Nephron (organoid): ENCODE results near the gene NFIX.
"Not testable (repeated sequence)": the region's sequence is repeated elsewhere in the genome, so short reads cannot be mapped to it uniquely, and the experiment has no call there.

Experiments used
- H3K27ac Mint-ChIP-seq, 3 experiments: 2 replicates each; pipeline ENCODE4 v1.8.0; 2020; ENCODE audit warnings: mixed read lengths in 3 of 3, mild to moderate bottlenecking in 2 of 3, moderate library complexity in 1 of 3
- H3K27me3 Mint-ChIP-seq: 2 replicates; pipeline ENCODE4 v1.8.0; 2021; ENCODE audit warnings: low read depth, mild to moderate bottlenecking, moderate library complexity, mixed read lengths
- H3K36me3 Mint-ChIP-seq: 2 replicates; pipeline ENCODE4 v1.8.0; 2020; ENCODE audit warnings: low read depth, mixed read lengths
- H3K4me1 Mint-ChIP-seq: 2 replicates; pipeline ENCODE4 v1.8.0; 2020; ENCODE audit warnings: mixed read lengths
- H3K4me3 Mint-ChIP-seq, 3 experiments: 2 replicates each; pipeline ENCODE4 v1.8.0; 2020; ENCODE audit warnings: mild to moderate bottlenecking in 3 of 3, mixed read lengths in 3 of 3, moderate library complexity in 2 of 3
- H3K9me3 Mint-ChIP-seq: 2 replicates; pipeline ENCODE4 v1.8.0; 2020; ENCODE audit warnings: mixed read lengths
- TF ChIP-seq, protein P1 (sequence below), 3 experiments: fragments of 200-600 bp; sonication (generic); IDR thresholded peaks; one replicate each; pipeline ENCODE4 v1.5.0; 2021; ENCODE audit warnings: antibody characterized with exemption in 3 of 3; ENCODE audit not compliant: unreplicated experiment in 3 of 3

NFIX gene

DNA sequence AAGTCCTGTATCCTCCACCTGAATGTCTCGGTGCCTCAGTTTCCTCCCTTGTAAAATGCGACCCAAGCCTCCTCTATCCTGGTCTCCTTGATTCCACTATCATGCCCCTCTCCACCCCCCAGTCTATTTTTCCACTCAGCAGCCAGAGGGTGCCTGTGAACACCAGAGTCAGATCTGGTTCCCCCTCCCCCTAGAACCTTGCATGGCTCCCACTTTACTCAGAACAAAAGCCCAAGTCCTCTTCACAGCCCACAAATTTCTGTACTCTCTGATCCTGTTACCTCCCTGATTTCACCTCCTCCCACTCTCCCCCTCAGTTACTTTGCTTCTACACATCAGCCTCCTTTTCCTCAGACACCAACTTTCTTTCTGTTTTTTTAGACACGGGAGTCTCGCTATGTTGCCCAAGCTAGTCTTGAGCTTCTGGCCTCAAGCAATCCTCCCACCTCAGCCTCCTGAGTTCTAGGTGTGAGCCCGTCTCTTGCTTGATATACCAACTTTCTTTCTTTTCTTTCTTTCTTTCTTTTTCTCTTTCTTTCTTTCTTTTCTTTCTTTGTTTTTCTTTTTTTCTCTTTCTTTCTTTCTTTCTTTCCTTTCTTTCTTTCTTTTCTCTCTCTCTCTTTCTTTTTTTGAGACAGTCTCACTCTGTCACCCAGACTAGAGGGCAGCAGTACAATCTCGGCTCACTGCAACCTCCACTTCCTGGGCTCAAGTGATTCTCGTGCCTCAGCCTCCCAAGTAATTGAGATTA, 25.0 kb upstream of the NFIX start:
- Mint-ChIP-seq H3K36me3 (no peaks in the 10 kb centered on the region), H3K4me1 (no peaks in the 10 kb centered on the region), H3K4me3 (no peak overlapping the region), H3K27ac (peak overlapping the region in 1 of 3 experiments; percentile 34), H3K9me3 (no peaks in the 10 kb centered on the region), H3K27me3 (peaks cover 12% of the 10 kb centered on the region)
- TF ChIP-seq, protein P1, sequence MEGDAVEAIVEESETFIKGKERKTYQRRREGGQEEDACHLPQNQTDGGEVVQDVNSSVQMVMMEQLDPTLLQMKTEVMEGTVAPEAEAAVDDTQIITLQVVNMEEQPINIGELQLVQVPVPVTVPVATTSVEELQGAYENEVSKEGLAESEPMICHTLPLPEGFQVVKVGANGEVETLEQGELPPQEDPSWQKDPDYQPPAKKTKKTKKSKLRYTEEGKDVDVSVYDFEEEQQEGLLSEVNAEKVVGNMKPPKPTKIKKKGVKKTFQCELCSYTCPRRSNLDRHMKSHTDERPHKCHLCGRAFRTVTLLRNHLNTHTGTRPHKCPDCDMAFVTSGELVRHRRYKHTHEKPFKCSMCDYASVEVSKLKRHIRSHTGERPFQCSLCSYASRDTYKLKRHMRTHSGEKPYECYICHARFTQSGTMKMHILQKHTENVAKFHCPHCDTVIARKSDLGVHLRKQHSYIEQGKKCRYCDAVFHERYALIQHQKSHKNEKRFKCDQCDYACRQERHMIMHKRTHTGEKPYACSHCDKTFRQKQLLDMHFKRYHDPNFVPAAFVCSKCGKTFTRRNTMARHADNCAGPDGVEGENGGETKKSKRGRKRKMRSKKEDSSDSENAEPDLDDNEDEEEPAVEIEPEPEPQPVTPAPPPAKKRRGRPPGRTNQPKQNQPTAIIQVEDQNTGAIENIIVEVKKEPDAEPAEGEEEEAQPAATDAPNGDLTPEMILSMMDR (IDR thresholded peaks at IDR 0.05; ENCODE audit: unreplicated experiment in 3 of 3) = no peak

DNA sequence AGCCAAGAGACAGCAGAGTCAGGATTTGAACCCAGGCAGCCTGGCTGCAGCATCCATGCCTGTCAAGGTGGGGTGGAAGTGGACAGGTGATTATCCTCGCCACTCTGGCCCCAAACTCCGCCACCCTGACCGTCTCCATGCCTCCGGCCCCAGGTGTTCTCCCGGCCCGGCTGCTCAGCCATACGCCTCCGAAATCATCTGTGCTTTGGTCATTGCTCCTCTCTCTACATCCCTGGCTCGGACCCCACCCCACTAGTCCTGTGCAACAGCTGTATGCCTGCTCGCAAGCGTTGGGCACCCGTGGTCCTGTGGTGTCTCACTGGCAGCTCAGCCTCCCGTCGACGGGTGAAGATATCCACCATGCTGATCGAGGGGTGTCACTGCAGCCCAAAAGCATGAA, 22.0 kb upstream of the NFIX start:
- H3K9me3 Mint-ChIP-seq = no peaks in the 10 kb centered on the region
- H3K27me3 Mint-ChIP-seq = peaks cover 22% of the 10 kb centered on the region
- H3K4me3 Mint-ChIP-seq = no peak overlapping the region
- H3K36me3 Mint-ChIP-seq = no peaks in the 10 kb centered on the region
- no peak overlapping the region for H3K27ac Mint-ChIP-seq
- TF ChIP-seq, protein P1 (IDR thresholded peaks at IDR 0.05; ENCODE audit: unreplicated experiment in 3 of 3) = no peak
- H3K4me1 Mint-ChIP-seq = no peaks in the 10 kb centered on the region

GRCh38 chr19:12974301-12975220, 20.7 kb upstream of the NFIX start:
- Mint-ChIP-seq H3K36me3 (no peaks in the 10 kb centered on the region), H3K9me3 (no peaks in the 10 kb centered on the region), H3K27ac (no peak overlapping the region), H3K4me1 (no peaks in the 10 kb centered on the region), H3K27me3 (peaks cover 27% of the 10 kb centered on the region), H3K4me3 (no peak overlapping the region)
- TF ChIP-seq, protein P1 (IDR thresholded peaks at IDR 0.05; ENCODE audit: unreplicated experiment in 3 of 3) = no peak

DNA sequence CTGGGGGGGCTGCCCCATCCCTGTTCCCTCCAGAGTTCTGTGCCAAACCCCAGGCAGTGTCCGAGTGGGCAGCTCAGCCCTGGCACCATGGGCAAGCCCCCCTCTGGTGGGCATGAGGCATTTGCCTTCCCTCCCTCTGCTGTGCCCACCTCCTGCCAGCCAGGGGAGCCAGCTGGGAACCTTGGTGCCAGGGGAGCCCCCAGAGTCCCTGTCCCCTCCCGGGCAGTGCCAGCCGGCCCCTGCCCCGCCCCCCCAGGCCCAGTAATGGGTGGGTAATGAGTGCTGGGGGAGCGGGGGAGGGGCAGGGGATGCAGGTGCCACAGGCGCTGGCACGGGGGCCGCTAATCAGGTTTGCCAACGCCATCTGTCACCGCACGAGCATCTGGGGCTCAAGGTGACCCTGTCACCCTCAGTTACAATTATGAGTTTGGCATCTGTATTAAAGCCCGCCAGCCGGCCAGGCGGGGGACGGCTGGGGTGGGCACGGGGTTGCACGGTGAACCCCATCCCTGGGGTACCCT, 20.0 kb upstream of the NFIX start:
- H3K36me3 Mint-ChIP-seq = no peaks in the 10 kb centered on the region
- H3K27me3 Mint-ChIP-seq = peaks cover 33% of the 10 kb centered on the region
- TF ChIP-seq, protein P1 (IDR thresholded peaks at IDR 0.05; ENCODE audit: unreplicated experiment in 3 of 3) = no peak

DNA sequence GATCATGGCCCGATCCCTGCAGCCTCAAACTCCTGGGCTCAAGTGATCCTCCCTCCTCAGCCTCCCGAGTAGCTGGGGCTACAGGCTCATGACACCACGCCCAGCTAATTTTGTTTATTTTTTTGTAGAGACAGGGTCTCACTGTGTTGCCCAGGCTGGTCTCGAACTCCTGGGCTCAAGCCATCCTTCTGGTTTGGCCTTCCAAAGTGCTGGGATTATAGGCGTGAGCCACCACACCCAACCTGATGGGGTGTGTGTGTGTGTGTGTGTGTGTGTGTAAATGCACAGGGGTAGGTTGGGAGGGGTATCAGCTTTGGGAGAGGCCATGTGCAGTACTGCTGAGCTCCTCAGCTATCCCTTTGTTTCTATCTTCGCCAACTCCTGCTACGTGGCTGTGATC, 19.2 kb upstream of the NFIX start:
- not testable (repeated sequence) for H3K36me3 Mint-ChIP-seq, H3K4me1 Mint-ChIP-seq, H3K4me3 Mint-ChIP-seq, H3K27ac Mint-ChIP-seq, H3K9me3 Mint-ChIP-seq
- peaks cover 33% of the 10 kb centered on the region for H3K27me3 Mint-ChIP-seq

More for the DNA sequence above, 20.0 kb upstream of the NFIX start:
- Mint-ChIP-seq H3K9me3 (no peaks in the 10 kb centered on the region), H3K27ac (no peak overlapping the region), H3K4me3 (no peak overlapping the region), H3K4me1 (no peaks in the 10 kb centered on the region)

- TF ChIP-seq, protein P1 (IDR thresholded peaks at IDR 0.05; ENCODE audit: unreplicated experiment in 3 of 3) = no peak
- Mint-ChIP-seq H3K4me1 (peaks cover 3% of the 10 kb centered on the region), H3K9me3 (no peaks in the 10 kb centered on the region), H3K27me3 (peaks cover 27% of the 10 kb centered on the region), H3K27ac (no peak overlapping the region), H3K36me3 (no peaks in the 10 kb centered on the region), H3K4me3 (no peak overlapping the region)
Observed at GRCh38 chr19:12979974-12980373, 15.3 kb upstream of the NFIX start.
